Stimulated activated naive B cell treated with anti-CD40 and anti-IgM and Interleukin-4, amounts not matched to agents 10 μg/mL and 1 μg/mL and 100 μg/mL, for 72 hours (primary cell): ENCODE results near the gene CYFIP2.
A peak's percentile ranks its signal among the peaks of the same experiment; 100 is the strongest.

Experiments
- ATAC-seq, 2 donors: fragments of 150-1000 bp; cut with Tn5 transposase; replicated peaks; 2 replicates each; pipeline ENCODE4 v1.10.0; 2021; ENCODE audit warnings: moderate library complexity in 1 of 2
- DNase-seq: peaks from one replicate; pipeline ENCODE4 v3.0.0; 2021
- H3K27ac Mint-ChIP-seq: one replicate; pipeline ENCODE4 v1.8.0; 2022; ENCODE audit warnings: mild to moderate bottlenecking, mixed read lengths
- H3K27me3 Mint-ChIP-seq, 2 donors: one replicate each; pipeline ENCODE4 v1.8.0; 2022; ENCODE audit warnings: mixed read lengths in 2 of 2
- H3K36me3 Mint-ChIP-seq, 2 donors: one replicate each; pipeline ENCODE4 v1.8.0; 2022; ENCODE audit warnings: mixed read lengths in 2 of 2, mild to moderate bottlenecking in 1 of 2
- H3K4me1 Mint-ChIP-seq, 2 donors: one replicate each; pipeline ENCODE4 v1.8.0; 2022; ENCODE audit warnings: mixed read lengths in 2 of 2, mild to moderate bottlenecking in 1 of 2
- H3K4me3 Mint-ChIP-seq, 2 donors: one replicate each; pipeline ENCODE4 v1.8.0; 2022; ENCODE audit warnings: mild to moderate bottlenecking in 2 of 2, mixed read lengths in 2 of 2, moderate library complexity in 1 of 2
- H3K9me3 Mint-ChIP-seq, 2 donors: one replicate each; pipeline ENCODE4 v1.8.0; 2022; ENCODE audit warnings: mixed read lengths in 2 of 2, mild to moderate bottlenecking in 1 of 2

Gene CYFIP2

DNA sequence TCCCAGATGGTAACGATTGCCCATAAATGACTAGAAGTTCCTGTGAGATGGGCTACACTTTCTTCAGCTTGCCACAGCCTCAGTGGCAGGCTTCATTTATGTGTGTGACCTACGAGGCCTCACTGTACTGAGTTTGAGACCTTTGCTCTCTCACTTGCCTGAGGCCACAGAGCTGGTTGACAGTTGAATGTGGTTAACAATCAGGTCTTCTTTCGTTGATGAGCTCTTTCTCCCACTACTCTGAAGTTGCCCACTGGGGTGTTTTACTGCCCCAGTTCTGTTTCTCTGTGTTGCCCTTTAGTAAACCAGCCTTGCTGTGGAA lies 70.5 kb downstream of the CYFIP2 start:
- no peak overlapping the region for H3K27ac Mint-ChIP-seq
- ATAC-seq (no peak), DNase-seq (no peak)
- no peaks in the 10 kb centered on the region for H3K27me3 Mint-ChIP-seq
- H3K4me3 Mint-ChIP-seq: no peak overlapping the region
- H3K9me3 Mint-ChIP-seq: no peaks in the 10 kb centered on the region
- peaks cover 1 to 13% of the 10 kb centered on the region in 2 donors for H3K4me1 Mint-ChIP-seq
- peaks cover 49 to 68% of the 10 kb centered on the region in 2 donors for H3K36me3 Mint-ChIP-seq

DNA sequence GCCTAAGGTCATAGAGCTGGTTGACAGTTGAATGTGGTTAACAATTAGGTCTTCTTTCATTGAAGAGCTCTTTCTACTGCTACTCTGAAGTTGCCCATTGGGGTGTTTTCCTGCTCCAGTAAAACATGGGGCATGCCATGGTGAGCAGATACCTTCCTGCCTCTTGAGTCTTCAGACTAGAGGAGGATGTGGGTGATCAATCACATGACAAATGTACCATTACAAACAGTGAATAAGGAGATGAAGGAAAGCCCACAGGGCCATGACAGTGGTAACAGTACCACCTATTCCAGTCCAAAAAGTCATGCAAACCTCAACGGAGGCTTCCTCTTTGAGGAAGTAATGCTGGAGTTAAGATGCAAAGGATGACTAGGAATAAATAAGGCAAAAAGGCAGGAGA lies 73.5 kb downstream of the CYFIP2 start:
- H3K4me3 Mint-ChIP-seq: no peak overlapping the region
- H3K27me3 Mint-ChIP-seq: no peaks in the 10 kb centered on the region
- peak overlapping the region; percentile 67 for H3K27ac Mint-ChIP-seq
- peaks cover 9 to 39% of the 10 kb centered on the region in 2 donors for H3K4me1 Mint-ChIP-seq
- H3K36me3 Mint-ChIP-seq: peaks cover 39 to 72% of the 10 kb centered on the region in 2 donors
- H3K9me3 Mint-ChIP-seq: no peaks in the 10 kb centered on the region
- ATAC-seq: no peak
- DNase-seq: no peak

DNA sequence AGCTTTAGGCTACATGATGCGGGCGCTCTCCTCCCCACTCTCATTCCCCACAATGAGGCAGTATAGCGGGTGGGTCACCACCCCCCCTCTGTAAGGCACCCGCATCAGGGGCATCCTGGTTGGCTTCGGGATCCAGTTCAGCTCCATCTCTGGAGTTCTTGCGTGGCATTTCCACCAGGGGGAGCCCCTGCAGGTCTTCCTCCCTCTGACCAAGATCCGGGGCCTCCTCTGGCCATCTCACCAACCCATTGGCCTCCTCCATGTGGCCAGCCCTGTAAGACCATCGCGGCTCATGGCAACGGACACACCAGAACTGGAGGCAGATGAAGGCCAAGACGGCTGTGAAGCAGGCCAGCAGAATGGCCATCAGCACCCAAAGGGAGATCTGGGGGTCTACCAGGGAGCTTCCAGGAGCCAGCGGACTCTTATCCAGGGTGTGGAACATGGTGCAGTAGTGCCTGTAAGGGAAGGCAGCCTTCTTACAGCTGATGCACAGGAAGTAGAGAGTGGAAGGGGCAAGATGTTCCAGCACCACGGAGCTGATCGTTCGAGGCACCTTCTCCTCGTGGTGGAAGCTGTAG lies 77.0 kb downstream of the CYFIP2 start:
- Mint-ChIP-seq H3K4me1 (peaks cover 13 to 56% of the 10 kb centered on the region in 2 donors), H3K9me3 (no peaks in the 10 kb centered on the region), H3K27me3 (no peaks in the 10 kb centered on the region), H3K27ac (no peak overlapping the region), H3K4me3 (peak overlapping the region in 1 of 2 donors; percentile 11), H3K36me3 (peaks cover 49 to 82% of the 10 kb centered on the region in 2 donors)
- ATAC-seq (peak; percentile 34 to 48), DNase-seq (peak; percentile 15)

DNA sequence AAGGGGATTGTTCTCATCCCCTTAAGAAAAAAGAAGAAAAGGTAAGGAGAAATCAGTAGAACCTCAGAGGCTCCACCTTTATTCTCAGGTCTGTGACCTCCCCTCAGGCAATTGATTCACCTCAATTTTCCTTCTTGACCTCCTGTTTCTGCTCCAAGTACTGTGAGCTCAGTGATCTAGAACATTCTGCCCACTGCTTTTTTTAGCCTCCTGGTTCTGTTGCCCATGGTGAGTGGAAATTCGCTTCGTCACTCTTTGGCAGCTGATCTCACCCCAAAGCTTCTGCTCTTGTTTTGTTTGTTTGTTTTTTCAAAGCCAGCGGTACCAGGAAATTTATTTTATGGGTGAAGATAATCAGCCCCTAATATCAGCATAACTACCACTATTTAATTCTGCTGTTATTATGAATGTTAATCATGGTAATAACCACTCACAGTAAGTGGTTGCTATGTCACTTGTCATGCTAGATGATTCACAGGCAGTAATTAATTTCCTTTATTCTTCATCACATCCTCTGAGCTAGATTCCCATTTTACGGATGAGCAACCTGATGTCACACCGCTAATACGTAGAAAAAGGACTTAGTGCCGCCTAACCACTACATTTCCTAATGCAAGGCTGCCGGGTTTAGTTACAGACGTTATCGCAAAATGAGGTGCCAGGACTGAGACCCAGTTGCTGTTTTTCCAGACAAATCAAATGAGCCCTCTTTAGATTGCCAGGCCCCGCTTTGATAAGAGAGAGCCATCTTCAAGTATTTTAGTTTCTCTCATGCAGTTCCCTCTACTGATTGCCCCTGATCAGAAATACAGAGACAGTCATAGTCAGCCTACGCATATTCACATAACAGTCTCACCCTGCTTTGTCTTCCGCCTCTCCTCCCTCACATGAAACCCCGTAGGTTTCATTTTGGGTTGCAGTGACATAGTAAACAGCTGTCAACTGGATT lies 78.2 kb downstream of the CYFIP2 start:
- Mint-ChIP-seq H3K4me3 (no peak overlapping the region), H3K4me1 (peaks cover 13 to 56% of the 10 kb centered on the region in 2 donors), H3K27me3 (no peaks in the 10 kb centered on the region), H3K27ac (peak overlapping the region; percentile 82), H3K9me3 (no peaks in the 10 kb centered on the region), H3K36me3 (peaks cover 54 to 86% of the 10 kb centered on the region in 2 donors)
- no peak for DNase-seq
- peak; percentile 38 to 50 for ATAC-seq

DNA sequence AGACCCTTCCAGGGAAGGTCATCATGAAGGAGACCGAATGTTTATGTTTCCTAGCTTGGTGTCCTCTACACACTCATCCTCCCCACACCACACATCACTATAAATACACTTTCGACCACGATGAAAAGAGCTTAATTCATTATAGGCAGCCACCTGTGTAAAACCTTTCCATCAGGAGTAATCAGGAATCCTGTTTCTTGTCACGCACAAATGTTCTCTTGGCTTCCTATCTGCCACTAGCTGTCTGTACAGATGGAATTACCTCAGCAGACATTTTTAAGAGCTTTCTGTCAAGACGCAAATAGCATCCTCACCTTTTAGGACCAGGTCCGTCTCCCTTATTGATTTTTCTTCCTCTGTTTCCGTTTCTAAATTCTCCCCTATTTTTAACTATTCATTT lies 79.1 kb downstream of the CYFIP2 start:
- ATAC-seq: no peak

DNA sequence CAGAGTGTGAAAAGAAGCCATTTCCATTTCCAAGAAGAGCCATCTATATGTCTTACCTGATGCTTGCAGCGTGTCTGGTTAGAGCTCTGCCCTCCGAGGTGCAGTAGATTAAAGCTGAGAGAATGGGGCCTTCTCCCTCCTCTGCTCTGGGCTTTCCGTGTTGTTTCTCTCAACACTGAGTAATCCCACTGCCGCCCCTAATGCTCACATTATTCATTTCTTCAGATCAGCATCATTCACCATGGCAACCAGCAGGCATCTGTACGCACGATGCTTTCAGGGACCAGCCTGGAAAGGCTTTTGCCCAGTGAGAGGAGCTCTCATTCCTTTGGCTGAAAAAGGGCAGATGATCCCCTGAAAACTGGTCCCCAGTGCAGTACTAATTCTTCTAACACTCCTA lies 79.6 kb downstream of the CYFIP2 start:
- peak overlapping the region; percentile 31 for H3K27ac Mint-ChIP-seq
- H3K4me3 Mint-ChIP-seq: no peak overlapping the region
- DNase-seq: no peak
- H3K27me3 Mint-ChIP-seq: no peaks in the 10 kb centered on the region
- H3K9me3 Mint-ChIP-seq: peaks cover 0 to 3% of the 10 kb centered on the region in 2 donors
- H3K4me1 Mint-ChIP-seq: peaks cover 19 to 66% of the 10 kb centered on the region in 2 donors
- ATAC-seq: no peak
- H3K36me3 Mint-ChIP-seq: peaks cover 57 to 89% of the 10 kb centered on the region in 2 donors

More for the DNA sequence above, 79.1 kb downstream of the CYFIP2 start:
- Mint-ChIP-seq H3K27ac (peak overlapping the region; percentile 82), H3K9me3 (peaks cover 0 to 2% of the 10 kb centered on the region in 2 donors), H3K27me3 (no peaks in the 10 kb centered on the region), H3K36me3 (peaks cover 55 to 87% of the 10 kb centered on the region in 2 donors), H3K4me3 (no peak overlapping the region), H3K4me1 (peaks cover 16 to 63% of the 10 kb centered on the region in 2 donors)
- no peak for DNase-seq

DNA sequence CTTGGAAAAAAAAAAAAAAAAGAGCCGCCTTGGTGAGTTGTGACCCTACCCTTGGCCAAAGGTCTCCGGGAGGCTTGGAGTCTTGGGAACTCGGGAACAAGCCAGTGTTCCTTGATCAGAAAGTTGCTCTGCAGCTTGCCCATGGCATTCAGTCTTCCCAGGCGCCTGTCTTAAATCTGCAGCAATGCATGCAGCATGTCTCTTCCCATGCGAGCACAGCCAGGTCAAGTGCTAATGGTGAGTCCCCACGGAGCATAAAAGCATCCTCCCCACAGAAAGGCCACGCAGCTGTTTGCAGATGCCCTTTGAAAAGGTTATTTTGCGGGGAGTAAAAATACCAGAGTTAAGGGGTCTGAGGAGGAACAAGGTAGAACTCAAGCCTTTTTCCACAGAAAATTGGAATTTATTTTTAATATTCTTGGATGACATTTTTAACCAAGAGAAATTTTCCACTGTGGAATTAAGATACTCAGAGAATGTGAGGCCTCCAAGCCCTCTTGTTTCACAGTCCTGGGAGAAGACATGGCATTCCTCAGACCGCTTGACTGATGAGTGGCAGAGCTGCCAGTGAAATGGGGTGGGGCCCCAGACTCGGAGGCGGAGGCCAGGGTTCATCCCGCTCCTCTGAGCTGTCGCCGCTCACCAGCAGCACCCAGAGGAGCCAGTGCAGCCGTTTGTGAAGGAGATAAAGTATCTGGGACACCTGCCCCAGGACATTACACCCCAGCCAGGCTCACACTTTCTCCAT lies 81.6 kb downstream of the CYFIP2 start:
- H3K27me3 Mint-ChIP-seq: no peaks in the 10 kb centered on the region
- H3K4me3 Mint-ChIP-seq: no peak overlapping the region
- no peak for DNase-seq
- H3K27ac Mint-ChIP-seq: peak overlapping the region; percentile 56
- H3K9me3 Mint-ChIP-seq: peaks cover 0 to 4% of the 10 kb centered on the region in 2 donors
- no peak for ATAC-seq
- peaks cover 61 to 86% of the 10 kb centered on the region in 2 donors for H3K36me3 Mint-ChIP-seq
- peaks cover 30 to 63% of the 10 kb centered on the region in 2 donors for H3K4me1 Mint-ChIP-seq

DNA sequence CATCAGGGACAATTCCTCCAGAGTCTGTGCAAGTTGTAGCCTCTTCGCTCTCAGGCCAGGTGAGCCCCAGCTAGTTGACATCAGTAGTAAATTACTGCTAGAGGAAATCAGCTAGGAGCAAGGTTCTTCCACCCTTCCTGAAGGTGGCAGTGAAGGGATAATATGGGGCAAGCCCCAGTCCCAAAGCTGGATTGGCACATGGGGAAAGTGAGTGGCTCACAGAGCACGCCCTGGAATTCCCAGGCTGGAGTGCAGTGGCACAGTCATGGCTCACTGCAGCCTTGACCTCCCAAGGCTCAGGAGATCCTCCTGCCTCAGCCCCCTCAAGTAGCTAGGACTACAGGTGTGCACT lies 82.1 kb downstream of the CYFIP2 start:
- H3K27me3 Mint-ChIP-seq: no peaks in the 10 kb centered on the region
- H3K4me3 Mint-ChIP-seq: no peak overlapping the region
- H3K36me3 Mint-ChIP-seq: peaks cover 58 to 86% of the 10 kb centered on the region in 2 donors
- ATAC-seq (no peak), DNase-seq (no peak)
- H3K9me3 Mint-ChIP-seq: peaks cover 0 to 4% of the 10 kb centered on the region in 2 donors
- H3K4me1 Mint-ChIP-seq: peaks cover 28 to 62% of the 10 kb centered on the region in 2 donors
- no peak overlapping the region for H3K27ac Mint-ChIP-seq

DNA sequence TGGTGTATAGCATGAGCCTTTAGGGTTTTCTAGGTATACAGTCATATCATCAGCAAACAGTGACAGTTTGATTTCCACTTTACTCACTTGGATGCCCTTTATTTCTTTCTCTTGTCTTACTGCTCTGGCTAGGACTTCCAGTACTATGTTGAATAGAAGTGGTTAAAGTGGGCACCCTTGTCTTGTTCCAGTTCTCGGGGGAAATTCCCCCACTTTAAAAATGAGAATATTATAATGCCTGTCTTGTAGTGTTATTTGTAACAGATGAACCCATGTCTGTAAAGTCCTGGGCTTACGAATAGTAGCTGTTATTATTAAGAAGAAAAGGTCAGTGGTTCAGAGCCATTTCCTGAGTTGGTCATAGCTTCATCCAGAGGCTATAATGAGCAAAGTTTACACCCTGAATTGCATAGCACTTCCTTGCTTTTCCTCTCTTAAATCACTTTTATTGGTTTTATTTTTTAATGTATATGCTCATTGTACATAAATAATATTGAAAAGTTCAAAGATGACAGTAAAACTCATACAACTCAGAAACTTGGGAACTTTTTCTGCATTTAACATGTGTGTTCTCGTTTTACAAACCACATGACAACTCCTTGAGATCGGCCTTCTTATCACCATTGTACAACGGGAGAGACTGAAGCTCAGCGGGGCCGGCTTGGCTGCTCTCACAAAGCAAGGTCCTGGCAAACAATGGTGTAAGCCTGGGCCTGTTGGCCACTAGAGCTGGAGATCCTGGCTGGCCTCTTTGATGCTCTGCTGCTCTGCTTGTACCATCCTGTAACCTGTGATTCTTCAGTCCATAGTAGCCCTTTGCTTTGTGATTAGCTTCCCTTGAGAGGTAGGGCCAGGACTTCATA lies 85.2 kb downstream of the CYFIP2 start:
- H3K27ac Mint-ChIP-seq: peak overlapping the region; percentile 72
- DNase-seq (peak; percentile 20), ATAC-seq (peak; percentile 93 to 95)
- H3K27me3 Mint-ChIP-seq: no peaks in the 10 kb centered on the region
- peak overlapping the region; percentile 1 to 23 for H3K4me3 Mint-ChIP-seq
- H3K4me1 Mint-ChIP-seq: peaks cover 25 to 46% of the 10 kb centered on the region in 2 donors
- peaks cover 0 to 4% of the 10 kb centered on the region in 2 donors for H3K9me3 Mint-ChIP-seq
- H3K36me3 Mint-ChIP-seq: peaks cover 57 to 77% of the 10 kb centered on the region in 2 donors

DNA sequence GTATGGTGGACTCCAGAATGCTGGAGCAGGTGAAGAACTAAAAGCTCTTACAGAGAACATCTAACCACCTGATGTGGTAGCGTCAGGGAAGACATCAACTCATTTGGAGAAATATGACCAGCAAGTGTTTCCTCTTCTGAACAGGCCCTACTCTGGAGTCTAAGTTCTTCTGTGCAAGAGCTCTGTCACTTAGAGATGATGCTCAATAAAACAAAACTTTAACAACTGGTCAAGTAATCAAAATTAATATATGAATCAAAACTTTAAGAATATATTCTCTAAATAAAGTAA lies 85.8 kb downstream of the CYFIP2 start:
- peak overlapping the region; percentile 72 for H3K27ac Mint-ChIP-seq
- DNase-seq (no peak), ATAC-seq (peak; percentile 39 to 41)
- H3K27me3 Mint-ChIP-seq: no peaks in the 10 kb centered on the region
- no peak overlapping the region for H3K4me3 Mint-ChIP-seq
- H3K4me1 Mint-ChIP-seq: peaks cover 24 to 40% of the 10 kb centered on the region in 2 donors
- peaks cover 57 to 77% of the 10 kb centered on the region in 2 donors for H3K36me3 Mint-ChIP-seq
- peaks cover 0 to 4% of the 10 kb centered on the region in 2 donors for H3K9me3 Mint-ChIP-seq

DNA sequence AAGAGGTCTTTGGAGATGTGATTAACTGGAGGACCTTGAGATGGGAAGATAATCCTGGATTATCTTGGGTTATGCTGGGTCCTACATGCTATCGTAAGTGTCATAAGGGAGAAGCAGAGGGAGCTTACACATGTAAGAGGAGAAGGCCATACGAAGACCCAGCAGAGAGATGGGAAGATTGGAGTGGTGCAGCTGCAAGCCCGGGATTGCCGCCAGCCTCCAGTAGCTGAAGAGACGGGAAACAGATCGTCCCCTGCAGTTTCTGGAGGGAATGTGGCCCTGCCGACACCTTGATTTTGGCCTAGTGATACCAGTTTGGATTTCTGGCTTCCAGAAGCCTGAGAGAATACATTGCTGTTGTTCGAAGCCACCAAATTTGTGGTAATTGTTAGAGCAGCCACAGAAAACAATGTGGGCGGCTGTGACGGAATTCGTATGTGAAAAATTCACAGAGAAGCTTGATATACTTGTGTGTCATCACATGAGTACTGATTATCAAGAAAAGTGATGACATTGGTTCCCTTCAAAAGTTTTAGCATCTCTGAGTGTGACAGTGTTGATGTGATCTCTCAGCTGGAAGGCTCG lies 86.9 kb downstream of the CYFIP2 start:
- no peaks in the 10 kb centered on the region for H3K27me3 Mint-ChIP-seq
- no peak overlapping the region for H3K4me3 Mint-ChIP-seq

DNA sequence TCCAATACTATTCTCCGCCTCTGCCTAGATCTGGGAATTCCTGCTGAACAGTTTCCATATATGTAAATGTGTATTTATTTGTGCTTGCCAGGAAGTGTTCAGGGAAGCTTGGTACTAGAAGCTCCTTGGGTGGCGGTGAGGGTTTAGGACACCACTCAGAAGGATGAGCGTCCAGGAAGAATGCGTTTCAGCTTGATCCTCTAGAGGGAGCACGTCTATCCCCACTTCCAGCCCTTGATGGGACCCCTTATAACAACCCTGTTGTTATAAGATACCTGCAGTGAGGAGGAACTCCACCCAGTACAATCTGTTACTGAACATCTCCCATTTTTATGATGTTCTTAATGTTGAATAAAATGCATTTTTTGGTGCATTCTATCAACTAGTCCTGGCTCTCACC lies 88.9 kb downstream of the CYFIP2 start:
- H3K36me3 Mint-ChIP-seq: peaks cover 53 to 72% of the 10 kb centered on the region in 2 donors

More for the DNA sequence above, 86.9 kb downstream of the CYFIP2 start:
- peaks cover 0 to 4% of the 10 kb centered on the region in 2 donors for H3K9me3 Mint-ChIP-seq
- H3K4me1 Mint-ChIP-seq: peaks cover 24 to 37% of the 10 kb centered on the region in 2 donors
- H3K36me3 Mint-ChIP-seq: peaks cover 55 to 71% of the 10 kb centered on the region in 2 donors
- DNase-seq (no peak), ATAC-seq (no peak)
- H3K27ac Mint-ChIP-seq: peak overlapping the region; percentile 86

DNA sequence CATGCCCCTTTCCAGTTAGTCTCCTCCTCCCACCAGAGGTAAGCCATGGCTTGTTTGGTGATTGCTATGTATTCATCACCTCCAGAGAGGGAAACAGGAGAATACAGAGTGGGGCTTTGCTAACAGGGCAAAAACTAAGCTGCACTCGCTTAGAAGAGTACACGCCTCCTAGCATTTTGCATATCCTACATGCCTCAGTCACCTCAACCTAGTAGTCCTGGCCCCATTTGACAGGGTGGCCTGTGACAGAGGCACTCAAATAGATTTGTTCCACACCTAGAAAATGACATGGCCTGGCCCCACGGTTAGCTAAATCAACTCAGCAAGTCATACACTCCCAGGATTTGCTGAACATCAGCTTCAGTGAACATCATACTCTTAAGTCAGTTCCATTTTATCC lies 90.7 kb downstream of the CYFIP2 start:
- ATAC-seq: no peak
- no peaks in the 10 kb centered on the region for H3K27me3 Mint-ChIP-seq
- no peak overlapping the region for H3K4me3 Mint-ChIP-seq
- H3K36me3 Mint-ChIP-seq: peaks cover 51 to 74% of the 10 kb centered on the region in 2 donors
- no peak for DNase-seq
- H3K4me1 Mint-ChIP-seq: peaks cover 19 to 24% of the 10 kb centered on the region in 2 donors
- H3K9me3 Mint-ChIP-seq: no peaks in the 10 kb centered on the region
- H3K27ac Mint-ChIP-seq: no peak overlapping the region

More for the DNA sequence above, 88.9 kb downstream of the CYFIP2 start:
- Mint-ChIP-seq H3K4me3 (no peak overlapping the region), H3K4me1 (peaks cover 26 to 33% of the 10 kb centered on the region in 2 donors), H3K9me3 (peaks cover 0 to 3% of the 10 kb centered on the region in 2 donors), H3K27ac (no peak overlapping the region), H3K27me3 (no peaks in the 10 kb centered on the region)
- DNase-seq (no peak), ATAC-seq (no peak)
